LNCaP clone FGC (cell line): ENCODE measurements around the gene STAT4.

Experiments used
- DNase-seq: peaks from one replicate; pipeline ENCODE4 v3.0.0-alpha.2; 2011; ENCODE audit warnings: low read depth
- H3K4me3 ChIP-seq: 2 replicates; pipeline ENCODE4 v1.5.1; 2011; ENCODE audit warnings: mild to moderate bottlenecking, low read depth, low read length, control low read depth
- CTCF ChIP-seq: IDR thresholded peaks from 2 replicates; pipeline ENCODE4 v1.5.1; 2012; ENCODE audit warnings: mild to moderate bottlenecking; ENCODE audit not compliant: control insufficient read depth, insufficient read depth; ENCODE audit errors: extremely low read depth

The STAT4 gene

GRCh38 chr2:191003405-191004309 is 147.1 kb downstream of the STAT4 start:
- no peak overlapping the region for H3K4me3 ChIP-seq
- DNase-seq, result no peak
- TF ChIP-seq CTCF, result no peak

- H3K4me3 ChIP-seq, result no peak overlapping the region
- no peak for DNase-seq
- TF ChIP-seq CTCF, result no peak
These were observed 149.2 kb downstream of the STAT4 start for GRCh38 chr2:191001624-191002023.

DNA sequence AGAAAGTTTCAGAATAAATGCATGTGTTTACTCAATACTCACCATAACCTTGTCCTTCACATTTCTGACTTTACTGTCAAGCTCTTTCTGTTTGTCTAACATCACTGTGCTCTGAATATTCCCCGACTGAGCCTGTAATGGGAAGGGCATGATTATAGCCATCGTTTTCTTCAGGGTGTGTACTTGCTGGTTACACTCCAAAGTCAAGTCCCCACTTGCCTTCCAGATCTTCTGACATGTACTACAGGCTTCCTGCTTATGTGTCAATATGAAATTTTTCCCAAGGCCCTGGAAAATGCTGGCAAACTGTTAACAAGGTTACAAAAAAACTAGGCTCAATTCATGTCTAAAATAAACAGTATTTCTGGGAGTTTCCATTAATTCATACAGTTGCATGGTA is 149.8 kb downstream of the STAT4 start:
- TF ChIP-seq CTCF, result no peak
- DNase-seq, result no peak
- H3K4me3 ChIP-seq, result no peak overlapping the region

DNA sequence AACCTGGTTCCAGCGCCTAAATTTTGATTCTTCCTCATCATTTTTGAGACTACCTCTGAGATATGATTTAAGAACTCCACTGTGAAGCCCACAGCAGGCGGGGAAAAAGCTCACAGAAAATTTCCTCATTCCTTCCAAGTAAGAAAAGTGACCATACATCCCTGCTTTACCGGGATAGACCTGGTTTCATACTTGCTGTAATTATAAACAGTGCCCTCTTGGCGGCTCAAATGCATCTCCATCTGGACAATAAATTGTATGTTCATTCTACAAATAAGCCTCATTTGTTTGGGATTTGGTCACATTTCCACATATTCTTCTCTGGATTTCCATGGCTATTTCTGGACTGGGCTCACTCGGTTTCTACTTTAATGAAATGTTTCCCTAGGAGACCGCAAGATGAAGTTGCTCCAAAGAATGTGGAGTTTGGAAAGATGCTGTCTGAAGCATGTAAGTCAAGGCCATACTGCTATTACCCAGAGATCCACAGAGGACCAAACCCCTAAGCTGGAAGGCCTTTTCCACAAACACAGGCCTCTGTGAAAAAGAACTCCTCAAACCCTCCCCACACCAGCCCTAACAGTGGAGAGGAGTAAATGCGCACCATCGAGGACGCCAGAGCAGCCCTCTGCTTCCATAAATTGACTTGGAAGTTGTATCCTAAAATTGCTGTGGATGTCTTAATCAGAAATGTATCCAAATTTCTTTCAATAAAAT is 150.7 kb downstream of the STAT4 start:
- no peak overlapping the region for H3K4me3 ChIP-seq
- no peak for DNase-seq
- no peak for TF ChIP-seq CTCF

DNA sequence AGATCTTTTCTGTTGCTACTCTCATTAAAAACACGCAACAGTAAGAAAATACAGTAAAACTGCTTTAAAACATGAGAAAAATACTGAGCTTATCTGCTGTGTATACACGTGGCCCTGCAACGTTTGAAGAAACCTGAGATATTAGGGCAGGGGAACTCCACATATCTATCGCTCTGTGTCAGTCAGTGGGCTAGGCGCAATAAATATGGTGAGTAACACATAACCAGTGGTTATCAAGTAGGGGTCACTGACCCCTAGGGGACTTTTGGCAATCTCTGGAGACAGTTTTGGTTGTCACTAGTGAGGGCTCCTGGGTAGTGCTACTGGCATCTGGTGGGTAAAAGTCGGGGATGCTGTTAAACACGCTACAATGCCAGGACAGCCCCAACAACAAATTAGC is 151.7 kb downstream of the STAT4 start:
- no peak overlapping the region for H3K4me3 ChIP-seq
- no peak for TF ChIP-seq CTCF
- no peak for DNase-seq

- DNase-seq, result no peak
- TF ChIP-seq CTCF, result no peak
- H3K4me3 ChIP-seq, result no peak overlapping the region
These were observed 153.2 kb downstream of the STAT4 start for GRCh38 chr2:190997526-190998113.
